ENCODE measurements around the gene G3BP1.
"Not testable (repeated sequence)": the region's sequence is repeated elsewhere in the genome, so short reads cannot be mapped to it uniquely, and the experiment has no call there.

G3BP1 gene

DNA sequence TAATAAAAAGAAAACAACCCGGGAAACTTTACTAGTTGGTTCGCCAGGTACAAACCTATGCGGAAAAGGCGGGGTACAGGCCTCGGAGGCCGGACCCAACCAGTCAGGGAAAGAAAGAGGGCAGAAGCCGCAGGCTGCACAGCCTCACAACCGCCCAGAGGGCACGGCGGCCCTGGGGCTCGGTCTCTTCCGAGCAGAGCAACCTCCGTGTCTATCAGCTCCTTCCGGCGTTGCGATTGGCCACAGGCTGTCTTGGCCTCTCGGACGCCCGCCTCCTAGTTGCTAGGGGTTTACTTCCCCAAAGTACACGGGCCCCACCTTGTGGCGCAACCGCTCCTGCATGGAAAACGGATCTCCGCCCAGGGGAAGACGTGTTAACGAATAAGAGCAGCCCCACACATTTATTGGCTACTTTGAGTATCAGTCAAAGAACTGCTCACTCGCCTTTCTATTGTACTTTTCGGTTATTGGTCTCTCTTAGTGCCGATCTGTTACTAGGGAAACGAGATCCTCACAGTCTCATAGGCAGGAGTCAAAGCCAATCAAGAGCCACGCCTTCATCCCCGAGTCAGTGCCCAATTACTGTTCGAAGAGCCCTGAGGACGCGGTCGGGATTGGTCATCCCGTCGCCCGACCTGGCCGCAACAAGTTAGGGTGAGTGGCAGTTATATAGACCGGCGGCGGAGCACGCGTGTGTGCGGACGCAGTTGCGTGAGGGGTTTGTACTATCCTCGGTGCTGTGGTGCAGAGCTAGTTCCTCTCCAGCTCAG is at the start of gene G3BP1:
G3BP1 (plus strand) TSS at position 696 of the 770 bp plus-strand sequence. CDS start 14,667 bp downstream, outside the sequence.
- peak within 1 kb of the TSS; percentile 81 to 94 for H3K9ac ChIP-seq (ENCODE audit: low read depth in 1 of 2, low read length in 2 of 2)
- no peaks in the 10 kb centered on the region for H3K36me3 ChIP-seq (ENCODE audit: control insufficient read depth in 1 of 2, insufficient read depth in 2 of 2, low read length in 2 of 2)
- no peaks in the 10 kb centered on the region for H3K9me3 ChIP-seq (ENCODE audit: control insufficient read depth in 1 of 2, low read length in 2 of 2)
- no peaks in the 10 kb centered on the region for H3K27me3 ChIP-seq (ENCODE audit: control insufficient read depth in 1 of 2, insufficient read depth in 2 of 2, low read length in 2 of 2)
- peak within 1 kb of the TSS; percentile 90 to 94 for H3K4me3 ChIP-seq (ENCODE audit: low read depth in 1 of 2, low read length in 2 of 2)
- H3K27ac ChIP-seq (ENCODE audit: low read depth, low read length), result peak within 1 kb of the TSS; percentile 94
- peaks cover 21 to 33% of the 10 kb centered on the region in 2 donors for H3K4me1 ChIP-seq (ENCODE audit: control insufficient read depth in 1 of 2, insufficient read depth in 2 of 2, low read length in 2 of 2)

- Histone ChIP-seq H3K4me3 (ENCODE audit: low read depth in 1 of 2, low read length in 2 of 2) (no peak overlapping the region), H3K27me3 (ENCODE audit: control insufficient read depth in 1 of 2, insufficient read depth in 2 of 2, low read length in 2 of 2) (no peaks in the 10 kb centered on the region), H3K27ac (ENCODE audit: low read depth, low read length) (no peak overlapping the region), H3K4me1 (ENCODE audit: control insufficient read depth in 1 of 2, insufficient read depth in 2 of 2, low read length in 2 of 2) (peaks cover 5 to 11% of the 10 kb centered on the region in 2 donors), H3K9ac (ENCODE audit: low read depth in 1 of 2, low read length in 2 of 2) (no peak overlapping the region), H3K9me3 (ENCODE audit: control insufficient read depth in 1 of 2, low read length in 2 of 2) (no peaks in the 10 kb centered on the region), H3K36me3 (ENCODE audit: control insufficient read depth in 1 of 2, insufficient read depth in 2 of 2, low read length in 2 of 2) (no peaks in the 10 kb centered on the region)
These were observed 49.2 kb upstream of the G3BP1 start for GRCh38 chr5:151722546-151722945.

DNA sequence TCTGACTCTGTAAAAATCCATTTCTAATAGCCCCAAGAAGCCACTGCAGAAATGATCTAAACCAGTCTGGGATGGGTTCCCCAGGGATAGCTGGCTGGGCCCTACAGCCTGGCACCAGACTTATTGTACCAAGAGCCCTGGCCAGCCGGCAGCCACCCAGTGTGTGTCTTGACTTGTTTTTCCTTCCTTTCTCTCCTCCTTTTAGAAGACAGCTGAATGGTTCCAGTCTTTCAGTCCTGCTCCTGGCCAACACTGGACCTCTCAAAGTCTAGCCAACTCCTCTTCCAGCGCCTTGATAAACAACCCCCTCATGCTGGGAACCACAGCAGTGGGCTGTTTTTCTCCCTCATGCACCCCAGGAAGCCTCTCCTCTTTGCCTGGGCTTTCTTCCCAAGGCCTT is 47.4 kb upstream of the G3BP1 start:
- no peaks in the 10 kb centered on the region for H3K27me3 ChIP-seq (ENCODE audit: control insufficient read depth in 1 of 2, insufficient read depth in 2 of 2, low read length in 2 of 2)
- H3K4me1 ChIP-seq (ENCODE audit: control insufficient read depth in 1 of 2, insufficient read depth in 2 of 2, low read length in 2 of 2), result peaks cover 5 to 11% of the 10 kb centered on the region in 2 donors
- no peak overlapping the region for H3K9ac ChIP-seq (ENCODE audit: low read depth in 1 of 2, low read length in 2 of 2)
- H3K27ac ChIP-seq (ENCODE audit: low read depth, low read length), result no peak overlapping the region
- H3K9me3 ChIP-seq (ENCODE audit: control insufficient read depth in 1 of 2, low read length in 2 of 2), result no peaks in the 10 kb centered on the region
- H3K4me3 ChIP-seq (ENCODE audit: low read depth in 1 of 2, low read length in 2 of 2), result no peak overlapping the region
- no peaks in the 10 kb centered on the region for H3K36me3 ChIP-seq (ENCODE audit: control insufficient read depth in 1 of 2, insufficient read depth in 2 of 2, low read length in 2 of 2)

- H3K36me3 ChIP-seq (ENCODE audit: control insufficient read depth in 1 of 2, insufficient read depth in 2 of 2, low read length in 2 of 2); H3K4me1 ChIP-seq (ENCODE audit: control insufficient read depth in 1 of 2, insufficient read depth in 2 of 2, low read length in 2 of 2); H3K9ac ChIP-seq (ENCODE audit: low read depth in 1 of 2, low read length in 2 of 2); H3K9me3 ChIP-seq (ENCODE audit: control insufficient read depth in 1 of 2, low read length in 2 of 2); H3K27me3 ChIP-seq (ENCODE audit: control insufficient read depth in 1 of 2, insufficient read depth in 2 of 2, low read length in 2 of 2); H3K4me3 ChIP-seq (ENCODE audit: low read depth in 1 of 2, low read length in 2 of 2); H3K27ac ChIP-seq (ENCODE audit: low read depth, low read length): not testable (repeated sequence)
These were observed 42.2 kb upstream of the G3BP1 start for GRCh38 chr5:151729597-151729996.

GRCh38 chr5:151730381-151730780 is 41.4 kb upstream of the G3BP1 start:
- Histone ChIP-seq H3K36me3 (ENCODE audit: control insufficient read depth in 1 of 2, insufficient read depth in 2 of 2, low read length in 2 of 2) (no peaks in the 10 kb centered on the region), H3K27ac (ENCODE audit: low read depth, low read length) (no peak overlapping the region), H3K27me3 (ENCODE audit: control insufficient read depth in 1 of 2, insufficient read depth in 2 of 2, low read length in 2 of 2) (no peaks in the 10 kb centered on the region), H3K9ac (ENCODE audit: low read depth in 1 of 2, low read length in 2 of 2) (no peak overlapping the region), H3K4me3 (ENCODE audit: low read depth in 1 of 2, low read length in 2 of 2) (no peak overlapping the region), H3K9me3 (ENCODE audit: control insufficient read depth in 1 of 2, low read length in 2 of 2) (no peaks in the 10 kb centered on the region), H3K4me1 (ENCODE audit: control insufficient read depth in 1 of 2, insufficient read depth in 2 of 2, low read length in 2 of 2) (no peaks in the 10 kb centered on the region)

GRCh38 chr5:151733358-151734063 is 38.2 kb upstream of the G3BP1 start:
- Histone ChIP-seq H3K9ac (ENCODE audit: low read depth in 1 of 2, low read length in 2 of 2) (no peak overlapping the region), H3K36me3 (ENCODE audit: control insufficient read depth in 1 of 2, insufficient read depth in 2 of 2, low read length in 2 of 2) (no peaks in the 10 kb centered on the region), H3K4me1 (ENCODE audit: control insufficient read depth in 1 of 2, insufficient read depth in 2 of 2, low read length in 2 of 2) (no peaks in the 10 kb centered on the region), H3K9me3 (ENCODE audit: control insufficient read depth in 1 of 2, low read length in 2 of 2) (no peaks in the 10 kb centered on the region), H3K4me3 (ENCODE audit: low read depth in 1 of 2, low read length in 2 of 2) (no peak overlapping the region), H3K27ac (ENCODE audit: low read depth, low read length) (no peak overlapping the region), H3K27me3 (ENCODE audit: control insufficient read depth in 1 of 2, insufficient read depth in 2 of 2, low read length in 2 of 2) (no peaks in the 10 kb centered on the region)

- no peaks in the 10 kb centered on the region for H3K9me3 ChIP-seq (ENCODE audit: control insufficient read depth in 1 of 2, low read length in 2 of 2)
- no peak overlapping the region for H3K27ac ChIP-seq (ENCODE audit: low read depth, low read length)
- no peaks in the 10 kb centered on the region for H3K27me3 ChIP-seq (ENCODE audit: control insufficient read depth in 1 of 2, insufficient read depth in 2 of 2, low read length in 2 of 2)
- no peak overlapping the region for H3K4me3 ChIP-seq (ENCODE audit: low read depth in 1 of 2, low read length in 2 of 2)
- no peaks in the 10 kb centered on the region for H3K36me3 ChIP-seq (ENCODE audit: control insufficient read depth in 1 of 2, insufficient read depth in 2 of 2, low read length in 2 of 2)
- no peaks in the 10 kb centered on the region for H3K4me1 ChIP-seq (ENCODE audit: control insufficient read depth in 1 of 2, insufficient read depth in 2 of 2, low read length in 2 of 2)
- H3K9ac ChIP-seq (ENCODE audit: low read depth in 1 of 2, low read length in 2 of 2), result no peak overlapping the region
These were observed 37.7 kb upstream of the G3BP1 start for GRCh38 chr5:151734064-151734408.

- no peak overlapping the region for H3K27ac ChIP-seq (ENCODE audit: low read depth, low read length)
- H3K4me3 ChIP-seq (ENCODE audit: low read depth in 1 of 2, low read length in 2 of 2), result no peak overlapping the region
- peaks cover 1 to 3% of the 10 kb centered on the region in 2 donors for H3K4me1 ChIP-seq (ENCODE audit: control insufficient read depth in 1 of 2, insufficient read depth in 2 of 2, low read length in 2 of 2)
- no peaks in the 10 kb centered on the region for H3K36me3 ChIP-seq (ENCODE audit: control insufficient read depth in 1 of 2, insufficient read depth in 2 of 2, low read length in 2 of 2)
- H3K27me3 ChIP-seq (ENCODE audit: control insufficient read depth in 1 of 2, insufficient read depth in 2 of 2, low read length in 2 of 2), result no peaks in the 10 kb centered on the region
- no peak overlapping the region for H3K9ac ChIP-seq (ENCODE audit: low read depth in 1 of 2, low read length in 2 of 2)
- H3K9me3 ChIP-seq (ENCODE audit: control insufficient read depth in 1 of 2, low read length in 2 of 2), result no peaks in the 10 kb centered on the region
These were observed 36.1 kb upstream of the G3BP1 start for GRCh38 chr5:151735646-151736045.

GRCh38 chr5:151737431-151737830 is 34.3 kb upstream of the G3BP1 start:
- Histone ChIP-seq H3K27ac (ENCODE audit: low read depth, low read length) (no peak overlapping the region), H3K9ac (ENCODE audit: low read depth in 1 of 2, low read length in 2 of 2) (no peak overlapping the region), H3K9me3 (ENCODE audit: control insufficient read depth in 1 of 2, low read length in 2 of 2) (no peaks in the 10 kb centered on the region), H3K4me3 (ENCODE audit: low read depth in 1 of 2, low read length in 2 of 2) (no peak overlapping the region), H3K36me3 (ENCODE audit: control insufficient read depth in 1 of 2, insufficient read depth in 2 of 2, low read length in 2 of 2) (peaks cover under 1 to 5% of the 10 kb centered on the region in 2 donors), H3K4me1 (ENCODE audit: control insufficient read depth in 1 of 2, insufficient read depth in 2 of 2, low read length in 2 of 2) (peaks cover 5% of the 10 kb centered on the region in 2 donors), H3K27me3 (ENCODE audit: control insufficient read depth in 1 of 2, insufficient read depth in 2 of 2, low read length in 2 of 2) (no peaks in the 10 kb centered on the region)

GRCh38 chr5:151738125-151738848 is 33.5 kb upstream of the G3BP1 start:
- Histone ChIP-seq H3K27me3 (ENCODE audit: control insufficient read depth in 1 of 2, insufficient read depth in 2 of 2, low read length in 2 of 2) (no peaks in the 10 kb centered on the region), H3K9ac (ENCODE audit: low read depth in 1 of 2, low read length in 2 of 2) (no peak overlapping the region), H3K27ac (ENCODE audit: low read depth, low read length) (no peak overlapping the region), H3K9me3 (ENCODE audit: control insufficient read depth in 1 of 2, low read length in 2 of 2) (no peaks in the 10 kb centered on the region), H3K4me1 (ENCODE audit: control insufficient read depth in 1 of 2, insufficient read depth in 2 of 2, low read length in 2 of 2) (peaks cover 5% of the 10 kb centered on the region in 2 donors), H3K4me3 (ENCODE audit: low read depth in 1 of 2, low read length in 2 of 2) (no peak overlapping the region), H3K36me3 (ENCODE audit: control insufficient read depth in 1 of 2, insufficient read depth in 2 of 2, low read length in 2 of 2) (peaks cover 6 to 7% of the 10 kb centered on the region in 2 donors)

Data from duodenal mucosa (tissue), 2 donors.